D721Med (cell line): ENCODE data around the gene DIAPH2.

ENCODE experiments used
- DNase-seq: peaks from one replicate; pipeline ENCODE4 v3.0.0; 2011; ENCODE audit warnings: low spot score; ENCODE audit not compliant: insufficient read length
- FAIRE-seq: peaks from 2 replicates; lab custom pipeline; 2011; peaks lifted over from hg19 to GRCh38; lab: Jason Lieb, UNC
- TF ChIP-seq, protein P1 (sequence below): IDR thresholded peaks from 2 replicates; pipeline ENCODE4 v1.5.1; 2012; ENCODE audit warnings: mild to moderate bottlenecking, control low read depth; ENCODE audit not compliant: insufficient read depth; ENCODE audit errors: missing control alignments

The DIAPH2 gene

DNA sequence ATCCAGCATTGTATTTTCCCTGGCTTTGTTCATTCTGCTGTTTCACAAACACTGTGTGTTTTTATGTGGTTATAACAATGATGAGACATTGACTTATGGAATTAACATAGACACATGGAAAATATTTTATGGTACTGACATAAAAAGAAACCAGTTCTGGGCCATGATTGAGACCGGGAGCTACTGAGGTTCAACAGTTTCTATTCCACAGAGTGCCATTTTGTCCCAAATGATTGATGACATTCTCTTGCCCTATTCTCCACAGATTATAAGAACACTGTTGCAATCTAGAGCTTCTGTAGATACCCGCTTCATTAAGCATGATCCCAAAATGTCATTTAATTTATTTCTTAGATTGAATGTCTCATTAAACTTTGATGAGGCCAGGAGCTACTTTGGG is 525.9 kb downstream of the DIAPH2 start:
- DNase-seq: no peak
- FAIRE-seq: no peak
- TF ChIP-seq, protein P1, sequence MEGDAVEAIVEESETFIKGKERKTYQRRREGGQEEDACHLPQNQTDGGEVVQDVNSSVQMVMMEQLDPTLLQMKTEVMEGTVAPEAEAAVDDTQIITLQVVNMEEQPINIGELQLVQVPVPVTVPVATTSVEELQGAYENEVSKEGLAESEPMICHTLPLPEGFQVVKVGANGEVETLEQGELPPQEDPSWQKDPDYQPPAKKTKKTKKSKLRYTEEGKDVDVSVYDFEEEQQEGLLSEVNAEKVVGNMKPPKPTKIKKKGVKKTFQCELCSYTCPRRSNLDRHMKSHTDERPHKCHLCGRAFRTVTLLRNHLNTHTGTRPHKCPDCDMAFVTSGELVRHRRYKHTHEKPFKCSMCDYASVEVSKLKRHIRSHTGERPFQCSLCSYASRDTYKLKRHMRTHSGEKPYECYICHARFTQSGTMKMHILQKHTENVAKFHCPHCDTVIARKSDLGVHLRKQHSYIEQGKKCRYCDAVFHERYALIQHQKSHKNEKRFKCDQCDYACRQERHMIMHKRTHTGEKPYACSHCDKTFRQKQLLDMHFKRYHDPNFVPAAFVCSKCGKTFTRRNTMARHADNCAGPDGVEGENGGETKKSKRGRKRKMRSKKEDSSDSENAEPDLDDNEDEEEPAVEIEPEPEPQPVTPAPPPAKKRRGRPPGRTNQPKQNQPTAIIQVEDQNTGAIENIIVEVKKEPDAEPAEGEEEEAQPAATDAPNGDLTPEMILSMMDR: no peak

DNA sequence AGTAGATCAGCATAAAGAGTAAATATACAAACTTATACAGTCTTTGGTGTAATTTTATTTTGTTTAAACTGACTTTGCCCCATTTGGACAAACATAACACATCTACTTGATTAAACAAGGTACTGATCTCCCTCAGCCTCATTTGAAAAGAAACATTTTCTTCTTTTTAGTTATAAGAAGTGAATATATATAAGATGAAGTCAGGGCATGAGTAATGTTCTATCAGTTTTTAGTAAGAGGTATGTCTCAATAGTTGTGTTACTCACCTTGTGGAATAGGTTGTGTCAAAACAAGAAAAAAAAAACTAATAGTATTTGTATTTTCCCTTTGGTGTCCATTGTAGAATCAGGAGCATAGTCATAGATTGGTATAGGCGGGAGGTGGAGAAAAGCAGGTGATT is 526.4 kb downstream of the DIAPH2 start:
- TF ChIP-seq, protein P1: no peak
- FAIRE-seq: no peak

DNA sequence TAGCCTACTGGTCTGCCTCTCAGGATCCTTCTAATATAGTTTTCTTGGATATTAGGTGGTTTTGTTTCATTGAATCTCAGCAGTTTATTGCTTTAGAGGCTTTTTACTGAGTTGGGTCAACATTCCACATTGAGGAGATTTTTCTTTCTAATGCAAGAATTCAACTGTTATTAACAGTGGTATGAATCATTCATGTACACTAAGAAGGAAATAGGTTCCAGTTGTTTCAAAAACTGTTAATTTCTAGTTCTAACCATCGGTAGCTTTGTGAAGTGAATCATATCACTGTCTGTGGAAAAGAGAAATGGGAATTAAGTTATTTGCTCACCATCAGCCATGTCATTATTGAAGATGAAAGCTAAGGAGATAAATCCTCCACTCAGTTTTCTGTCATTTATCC is 530.5 kb downstream of the DIAPH2 start:
- FAIRE-seq (peak; percentile 44), DNase-seq (no peak)
- TF ChIP-seq, protein P1: no peak

More for the DNA sequence above, 526.4 kb downstream of the DIAPH2 start:
- DNase-seq: no peak

DNA sequence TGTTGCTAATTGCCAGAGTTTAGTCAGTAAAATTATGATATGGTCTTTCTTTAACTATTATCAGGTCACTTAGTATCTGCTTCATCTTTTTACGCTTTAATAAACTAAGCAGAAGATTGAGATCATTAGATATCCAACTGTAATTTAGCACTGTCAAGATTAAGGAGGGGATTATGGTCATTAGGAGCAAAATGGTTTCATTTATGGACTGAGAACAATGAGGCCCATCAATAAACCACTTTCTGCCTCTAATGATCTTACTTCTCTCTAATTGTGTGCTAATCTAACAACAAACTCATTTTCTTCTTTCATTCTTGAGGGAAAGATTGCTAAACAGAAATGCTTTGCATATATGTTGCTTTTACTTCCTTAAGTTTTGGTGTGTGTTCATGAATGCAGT is 539.5 kb downstream of the DIAPH2 start:
- no peak for DNase-seq
- FAIRE-seq: peak; percentile 96
- TF ChIP-seq, protein P1: no peak

DNA sequence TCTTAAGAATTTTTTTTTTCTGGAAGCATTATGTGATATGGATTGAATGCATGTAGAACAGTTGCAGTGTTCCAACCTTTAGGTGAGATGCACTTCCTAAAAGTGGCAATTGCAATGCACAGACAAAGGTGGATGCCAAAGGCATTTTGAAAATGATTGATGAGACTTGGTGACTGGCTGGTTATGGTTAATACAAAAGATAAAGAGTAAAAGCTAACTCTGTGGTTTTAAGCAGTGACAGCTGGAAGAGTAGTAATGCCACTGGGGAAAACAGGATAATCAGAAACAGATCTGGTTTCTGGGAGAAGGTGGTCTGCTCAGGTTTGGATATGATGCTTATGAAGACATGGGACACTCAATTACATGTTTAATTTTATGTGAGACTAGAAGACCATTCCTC is 544.7 kb downstream of the DIAPH2 start:
- TF ChIP-seq, protein P1: no peak
- no peak for DNase-seq
- no peak for FAIRE-seq

DNA sequence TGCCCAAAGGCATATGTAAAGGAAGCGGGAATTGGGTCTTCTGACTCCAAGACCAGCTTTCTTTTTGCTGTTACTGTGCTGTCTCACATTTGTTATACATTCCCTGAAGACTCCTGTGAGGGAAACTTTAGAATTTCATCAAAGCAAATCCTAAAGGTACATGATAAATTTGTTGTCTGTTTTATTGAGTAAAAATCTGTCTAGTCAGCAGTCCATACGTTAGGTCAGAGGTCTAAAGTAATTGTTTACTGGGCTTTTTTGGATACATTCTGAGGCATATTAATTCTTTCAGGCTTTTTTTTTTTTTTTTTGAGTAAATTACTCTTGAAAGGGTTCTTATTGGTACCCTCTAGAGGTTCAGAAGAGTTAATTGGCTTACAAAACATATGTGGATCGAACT is 546.3 kb downstream of the DIAPH2 start:
- no peak for DNase-seq
- FAIRE-seq: no peak
- TF ChIP-seq, protein P1: no peak

DNA sequence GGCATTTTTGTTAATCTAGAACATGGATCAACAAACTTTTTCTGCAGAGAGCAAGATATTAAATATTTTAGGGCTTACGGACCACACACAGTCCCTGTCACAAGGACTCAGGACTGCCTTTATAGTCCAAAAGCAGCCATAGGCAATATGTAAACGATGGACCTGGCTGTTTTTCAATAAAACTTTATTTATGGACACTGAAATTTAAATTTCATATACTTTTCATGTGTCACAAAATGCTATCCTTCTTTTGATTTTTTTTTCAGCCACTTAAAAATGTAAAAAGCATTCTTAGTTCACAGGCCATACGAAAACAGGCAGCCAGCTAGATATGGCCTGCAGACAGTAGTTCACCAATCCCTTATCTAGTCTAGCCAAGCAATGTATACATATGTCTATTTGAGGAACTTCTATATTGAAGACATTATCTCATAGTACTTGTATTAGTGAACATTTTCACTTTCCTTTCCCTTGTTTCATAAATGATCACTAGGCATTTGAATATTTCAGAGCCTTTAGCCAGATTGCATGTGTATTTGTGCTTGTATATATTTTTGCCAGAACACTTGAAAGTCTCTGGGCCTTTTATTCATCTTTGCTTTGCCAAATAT is 549.9 kb downstream of the DIAPH2 start:
- FAIRE-seq (no peak), DNase-seq (no peak)
- TF ChIP-seq, protein P1: no peak
